ENCODE data around the gene COL5A1.

The COL5A1 gene

DNA sequence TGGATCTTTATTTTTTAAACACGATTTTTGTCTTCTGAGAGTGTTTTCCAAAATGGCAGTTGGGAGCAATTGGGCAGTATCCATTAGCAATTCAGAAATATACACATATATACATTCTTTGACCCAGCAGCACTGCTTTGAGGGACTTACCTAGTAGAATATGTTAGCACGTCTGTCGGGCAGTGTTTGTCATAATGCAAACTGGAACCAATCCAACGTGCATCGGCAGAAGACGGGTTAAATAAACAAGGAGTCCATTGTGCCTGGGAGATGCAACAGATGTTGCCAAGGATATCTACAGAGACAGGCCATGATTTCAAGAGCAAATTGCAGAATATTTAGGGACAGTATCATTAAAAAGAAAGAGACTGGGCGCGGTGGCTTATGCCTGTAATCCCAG lies 107.0 kb downstream of the COL5A1 start:
- no peak for DNase-seq (ENCODE audit: extremely low read depth, low read depth)
- TF ChIP-seq, protein P1, sequence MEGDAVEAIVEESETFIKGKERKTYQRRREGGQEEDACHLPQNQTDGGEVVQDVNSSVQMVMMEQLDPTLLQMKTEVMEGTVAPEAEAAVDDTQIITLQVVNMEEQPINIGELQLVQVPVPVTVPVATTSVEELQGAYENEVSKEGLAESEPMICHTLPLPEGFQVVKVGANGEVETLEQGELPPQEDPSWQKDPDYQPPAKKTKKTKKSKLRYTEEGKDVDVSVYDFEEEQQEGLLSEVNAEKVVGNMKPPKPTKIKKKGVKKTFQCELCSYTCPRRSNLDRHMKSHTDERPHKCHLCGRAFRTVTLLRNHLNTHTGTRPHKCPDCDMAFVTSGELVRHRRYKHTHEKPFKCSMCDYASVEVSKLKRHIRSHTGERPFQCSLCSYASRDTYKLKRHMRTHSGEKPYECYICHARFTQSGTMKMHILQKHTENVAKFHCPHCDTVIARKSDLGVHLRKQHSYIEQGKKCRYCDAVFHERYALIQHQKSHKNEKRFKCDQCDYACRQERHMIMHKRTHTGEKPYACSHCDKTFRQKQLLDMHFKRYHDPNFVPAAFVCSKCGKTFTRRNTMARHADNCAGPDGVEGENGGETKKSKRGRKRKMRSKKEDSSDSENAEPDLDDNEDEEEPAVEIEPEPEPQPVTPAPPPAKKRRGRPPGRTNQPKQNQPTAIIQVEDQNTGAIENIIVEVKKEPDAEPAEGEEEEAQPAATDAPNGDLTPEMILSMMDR (IDR thresholded peaks at IDR 0.05; ENCODE audit: low read depth, low read length): no peak

DNA sequence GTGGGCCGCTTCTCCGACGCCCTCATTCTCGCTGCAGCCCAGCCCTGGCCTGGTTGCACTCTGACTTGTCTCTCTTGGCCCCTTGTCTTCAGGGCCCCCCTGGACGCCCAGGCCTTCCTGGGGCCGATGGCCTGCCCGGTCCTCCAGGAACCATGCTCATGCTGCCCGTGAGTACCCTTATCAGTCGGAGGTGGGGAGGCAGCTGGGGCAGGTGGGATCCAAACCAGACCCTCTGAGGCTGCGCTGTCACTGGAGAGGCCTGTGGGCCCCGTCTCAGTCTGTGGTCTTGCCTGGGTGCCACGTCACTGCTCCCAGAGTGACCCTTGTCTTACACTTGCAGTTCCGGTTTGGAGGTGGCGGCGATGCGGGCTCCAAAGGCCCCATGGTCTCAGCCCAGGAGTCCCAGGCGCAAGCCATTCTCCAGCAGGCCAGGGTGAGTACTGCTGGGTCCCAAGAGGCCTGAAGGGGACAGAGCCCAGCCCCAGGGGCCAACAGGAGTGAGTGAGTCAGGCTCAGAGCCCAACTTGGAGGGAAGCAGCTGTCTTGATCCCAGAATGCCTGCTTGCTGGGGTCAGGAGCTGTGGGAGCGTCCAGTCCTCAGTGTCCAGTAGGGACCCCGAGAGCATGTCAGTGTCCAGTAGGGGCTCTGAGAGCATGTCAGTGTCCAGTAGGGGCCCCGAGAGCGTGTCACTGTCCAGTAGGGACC lies 109.0 kb downstream of the COL5A1 start:
- TF ChIP-seq, protein P1 (IDR thresholded peaks at IDR 0.05; ENCODE audit: low read depth, low read length): no peak
- no peak for DNase-seq (ENCODE audit: extremely low read depth, low read depth)

- DNase-seq (ENCODE audit: extremely low read depth, low read depth): no peak
- TF ChIP-seq, protein P1 (IDR thresholded peaks at IDR 0.05; ENCODE audit: low read depth, low read length): no peak
Observed at GRCh38 chr9:134751622-134752021, 110.0 kb downstream of the COL5A1 start.

GRCh38 chr9:134752471-134753168 lies 111.0 kb downstream of the COL5A1 start:
- TF ChIP-seq, protein P1 (IDR thresholded peaks at IDR 0.05; ENCODE audit: low read depth, low read length): no peak
- no peak for DNase-seq (ENCODE audit: extremely low read depth, low read depth)

DNA sequence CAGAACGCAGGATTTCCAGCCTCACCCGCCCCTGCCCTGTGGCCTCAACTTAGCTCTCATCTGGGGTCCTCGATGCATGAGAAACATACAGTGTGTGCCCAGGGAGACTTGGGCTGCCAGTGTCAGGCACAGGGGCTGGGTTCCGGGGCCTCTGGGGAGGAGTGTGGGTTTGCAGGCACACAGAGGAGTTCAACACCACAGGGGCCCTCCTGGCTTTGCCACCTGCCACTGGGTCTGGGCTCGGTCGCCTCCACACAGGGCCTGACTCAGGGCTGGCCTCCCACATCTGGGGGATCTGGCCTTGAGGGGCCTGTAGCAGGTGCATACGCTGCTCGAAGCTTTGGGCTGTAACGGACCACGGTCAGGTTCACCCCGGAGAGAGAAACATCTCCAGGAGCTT lies 111.6 kb downstream of the COL5A1 start:
- no peak for DNase-seq (ENCODE audit: extremely low read depth, low read depth)
- TF ChIP-seq, protein P1 (IDR thresholded peaks at IDR 0.05; ENCODE audit: low read depth, low read length): no peak

DNA sequence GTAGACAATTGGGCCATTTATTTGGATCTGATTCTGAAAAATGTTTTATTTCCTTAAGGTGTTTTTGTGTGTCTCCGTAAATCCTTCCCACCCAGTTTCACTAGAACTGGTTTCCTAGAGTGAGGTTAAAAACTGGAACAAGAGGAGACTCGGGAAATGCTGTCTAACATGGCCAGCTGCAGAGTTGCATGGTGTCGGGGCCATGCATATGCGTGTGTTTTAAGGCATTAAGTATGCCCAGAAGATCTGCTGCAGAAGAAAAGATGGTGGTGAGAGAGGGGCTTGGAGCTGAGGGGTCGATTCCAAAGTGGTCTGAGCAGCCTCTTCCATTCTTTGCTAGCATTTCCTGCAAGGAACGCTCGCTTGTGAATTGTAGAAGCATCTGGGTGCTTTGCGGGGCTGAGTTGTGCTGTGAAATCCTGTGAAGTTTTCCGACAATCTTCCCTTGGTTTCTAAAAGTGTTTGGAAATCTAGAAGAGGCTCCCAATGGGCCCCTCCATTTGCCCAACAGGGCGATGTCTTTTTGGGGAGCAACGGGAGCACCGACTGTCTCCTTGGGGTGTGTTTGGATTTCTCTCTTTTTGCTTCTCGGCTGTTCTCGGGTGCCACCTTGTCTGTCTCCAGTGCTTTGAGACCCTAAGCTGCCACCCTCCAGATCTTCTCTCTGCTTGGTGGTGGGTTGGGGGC lies 113.8 kb downstream of the COL5A1 start:
- TF ChIP-seq, protein P1 (IDR thresholded peaks at IDR 0.05; ENCODE audit: low read depth, low read length): no peak
- no peak for DNase-seq (ENCODE audit: extremely low read depth, low read depth)

DNA sequence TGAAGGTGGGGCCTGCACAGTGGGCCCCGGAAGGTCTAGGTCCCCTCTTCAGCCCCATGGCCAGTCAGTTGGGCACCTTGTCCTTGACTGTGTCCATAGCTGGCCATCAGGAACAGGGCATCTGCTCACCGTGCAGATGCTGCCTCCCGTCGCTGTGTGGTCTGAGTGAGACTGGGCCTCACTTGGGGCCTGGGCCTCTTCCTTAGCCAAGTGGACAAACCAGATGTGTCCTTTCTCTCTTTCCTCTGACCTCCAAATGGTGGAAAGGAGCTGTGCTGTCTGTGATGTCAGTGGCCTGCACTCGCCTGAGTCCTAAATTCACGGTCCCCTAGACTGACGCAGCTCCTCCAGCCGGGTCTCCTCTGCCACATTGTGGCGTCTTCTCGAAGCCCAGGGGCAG lies 114.5 kb downstream of the COL5A1 start:
- TF ChIP-seq, protein P1 (IDR thresholded peaks at IDR 0.05; ENCODE audit: low read depth, low read length): no peak
- DNase-seq (ENCODE audit: extremely low read depth, low read depth): no peak

All from AG09319 (cell line).